NCI-H2107 (cell line): Measurements from ENCODE around the gene EVI5L.

Experiments
- DNase-seq: peaks from one replicate; lab custom pipeline; 2025; lab: John Stamatoyannopoulos, UW

EVI5L gene

DNA sequence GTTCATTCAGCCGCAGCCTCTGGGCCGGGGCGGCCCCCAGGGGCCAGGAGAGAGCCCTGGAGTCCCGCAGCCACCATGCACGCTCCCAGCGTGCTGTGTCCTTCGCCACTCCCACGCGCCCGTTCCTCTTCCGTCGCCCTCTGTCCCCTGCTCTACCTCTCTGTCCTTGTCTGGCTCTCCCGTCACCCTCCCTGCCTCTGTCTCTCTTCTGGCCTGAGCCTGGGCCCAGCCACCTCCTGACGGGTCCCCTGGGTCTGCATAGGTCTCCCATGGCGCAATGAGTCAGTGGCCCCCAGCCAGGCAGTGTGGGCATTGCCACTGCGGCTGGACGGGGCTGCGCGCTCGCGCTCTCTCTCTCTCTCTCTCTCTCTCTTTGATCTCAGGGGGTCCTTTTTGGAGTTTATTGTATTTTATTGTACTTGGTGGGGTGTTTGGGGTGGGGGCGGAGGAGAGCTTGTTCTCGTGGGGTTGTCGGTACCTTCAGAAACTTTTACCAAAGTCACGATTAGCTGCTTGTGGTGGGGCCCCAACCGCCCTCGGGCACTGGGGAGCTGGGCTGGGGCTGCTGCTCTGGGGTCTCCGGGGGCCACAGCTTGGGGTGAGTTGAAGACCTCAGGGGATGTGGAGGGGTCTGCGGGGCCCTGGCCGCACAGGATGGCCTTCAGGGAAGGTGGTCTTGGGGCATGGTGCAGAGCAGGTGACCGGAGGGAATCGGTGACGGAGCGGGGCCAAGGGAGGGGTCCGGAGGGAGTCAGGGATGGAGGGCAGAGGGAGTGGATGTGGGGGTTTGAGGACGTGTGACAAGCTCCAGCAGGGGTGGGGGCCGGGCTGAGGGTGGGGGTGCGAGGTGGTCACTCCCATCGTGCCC, 82.9 kb downstream of the EVI5L start:
- DNase-seq: no peak

DNA sequence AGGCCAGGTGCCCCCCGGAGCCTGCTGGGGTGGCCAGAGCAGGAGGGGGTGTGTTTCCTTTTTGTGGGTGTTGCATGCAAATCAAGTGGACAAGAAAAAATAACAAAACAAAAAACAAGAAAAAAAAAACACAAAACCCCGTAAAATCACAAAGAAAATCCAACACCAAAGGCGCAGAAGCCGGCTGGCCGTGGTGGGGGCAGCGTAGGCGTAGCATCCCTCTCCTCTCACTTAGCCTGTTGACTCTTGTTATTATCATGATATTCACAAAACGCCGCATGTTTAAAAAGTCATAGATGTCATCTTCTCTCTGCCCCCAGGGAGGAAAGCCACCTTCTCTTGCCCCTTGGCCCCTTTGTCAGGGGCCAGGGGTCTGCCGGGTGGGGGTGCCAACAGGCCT, 83.6 kb downstream of the EVI5L start:
- DNase-seq: no peak

DNA sequence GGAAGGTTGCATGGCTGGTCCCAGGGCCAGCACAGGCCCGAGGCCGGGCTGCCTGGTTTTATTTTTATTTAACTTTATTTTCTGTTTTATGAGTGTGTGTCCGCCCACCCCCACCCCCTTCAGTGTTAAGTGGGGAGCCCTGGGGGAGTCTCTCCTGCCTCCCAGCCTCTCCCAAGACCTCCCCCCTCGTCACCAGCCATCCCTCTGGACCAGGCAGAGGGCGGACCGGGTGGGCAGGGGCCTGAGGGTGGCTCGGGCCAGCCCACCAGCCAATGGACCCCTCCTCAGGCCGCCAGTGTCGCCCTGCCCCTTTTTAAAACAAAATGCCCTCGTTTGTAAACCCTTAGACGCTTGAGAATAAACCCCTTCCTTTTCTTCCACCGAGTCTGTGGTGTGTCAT, 84.1 kb downstream of the EVI5L start:
- DNase-seq: no peak
